ENCODE data around the gene GORASP2. TPM values are rescaled to one million over a fixed set of nuclear protein-coding genes. Genes with fewer than 3 reads are reported as not detected.

Gene GORASP2
- total RNA-seq, 1 experiment from 2014 or later = 89.3 TPM

- Histone ChIP-seq H3K36me3 (ENCODE audit: insufficient read depth, low read length, poor library complexity, severe bottlenecking) (no peaks in the 10 kb centered on the region), H3K4me1 (ENCODE audit: insufficient read depth, low read length, poor library complexity, severe bottlenecking) (peaks cover 7% of the 10 kb centered on the region), H3K4me3 (ENCODE audit: low read depth, low read length, poor library complexity, severe bottlenecking) (no peak overlapping the region), H3K9me3 (ENCODE audit: low read depth, low read length, poor library complexity, severe bottlenecking) (no peaks in the 10 kb centered on the region), H3K27me3 (replicated peaks; ENCODE audit: insufficient read depth, low read depth, low read length, poor library complexity) (no peaks in the 10 kb centered on the region), H3K27ac (ENCODE audit: low read depth, low read length, poor library complexity, severe bottlenecking) (no peak overlapping the region)
- POLR2A ChIA-PET (ENCODE audit: low non-redundant PET) = no interaction called here
- no TSS peak for BruUV-seq (replicated peaks)
- intact Hi-C loops (cut with micrococcal nuclease; ENCODE audit: unreplicated experiment) = loop anchor here (10.0 kb wide), 2 partner anchors 269 to 1129 kb away; partner anchors contain the start of gene DLX2
- CTCF ChIA-PET = no interaction called here
- DNase-seq (ENCODE audit: low spot score) = no peak
- no peak for TF ChIP-seq CTCF (conservative IDR thresholded peaks at IDR 0.05; ENCODE audit: low read depth, low read length)
Measured at GRCh38 chr2:170975943-170976270, 46.9 kb downstream of the GORASP2 start.

GRCh38 chr2:170984079-170984478, 55.0 kb downstream of the GORASP2 start:
- H3K36me3 ChIP-seq (ENCODE audit: insufficient read depth, low read length, poor library complexity, severe bottlenecking) = no peaks in the 10 kb centered on the region
- intact Hi-C loops (cut with micrococcal nuclease; ENCODE audit: unreplicated experiment) = no loop called here
- no peaks in the 10 kb centered on the region for H3K27me3 ChIP-seq (replicated peaks; ENCODE audit: insufficient read depth, low read depth, low read length, poor library complexity)
- CTCF ChIA-PET = no interaction called here
- POLR2A ChIA-PET (ENCODE audit: low non-redundant PET) = interaction anchor here (0.6 kb wide), 1 partner anchor 365 kb away, joined by 5 read pairs; no protein-coding TSS in a partner anchor
- no peak overlapping the region for H3K4me3 ChIP-seq (ENCODE audit: low read depth, low read length, poor library complexity, severe bottlenecking)
- no peak overlapping the region for H3K27ac ChIP-seq (ENCODE audit: low read depth, low read length, poor library complexity, severe bottlenecking)
- no peaks in the 10 kb centered on the region for H3K4me1 ChIP-seq (ENCODE audit: insufficient read depth, low read length, poor library complexity, severe bottlenecking)
- no peaks in the 10 kb centered on the region for H3K9me3 ChIP-seq (ENCODE audit: low read depth, low read length, poor library complexity, severe bottlenecking)
- TF ChIP-seq EZH2 (IDR thresholded peaks at IDR 0.05; ENCODE audit: borderline replicate concordance, low read depth, low read length, poor library complexity, severe bottlenecking) (no peak), CTCF (conservative IDR thresholded peaks at IDR 0.05; ENCODE audit: low read depth, low read length) (no peak)
- no peak for DNase-seq (ENCODE audit: low spot score)
- no TSS peak for BruUV-seq (replicated peaks)

GRCh38 chr2:170985407-170985806, 56.4 kb downstream of the GORASP2 start:
- BruUV-seq (replicated peaks) = no TSS peak
- TF ChIP-seq CTCF (conservative IDR thresholded peaks at IDR 0.05; ENCODE audit: low read depth, low read length) (no peak), EZH2 (IDR thresholded peaks at IDR 0.05; ENCODE audit: borderline replicate concordance, low read depth, low read length, poor library complexity, severe bottlenecking) (no peak)
- intact Hi-C loops (cut with micrococcal nuclease; ENCODE audit: unreplicated experiment) = no loop called here
- Histone ChIP-seq H3K4me3 (ENCODE audit: low read depth, low read length, poor library complexity, severe bottlenecking) (no peak overlapping the region), H3K27me3 (replicated peaks; ENCODE audit: insufficient read depth, low read depth, low read length, poor library complexity) (no peaks in the 10 kb centered on the region), H3K4me1 (ENCODE audit: insufficient read depth, low read length, poor library complexity, severe bottlenecking) (no peaks in the 10 kb centered on the region), H3K36me3 (ENCODE audit: insufficient read depth, low read length, poor library complexity, severe bottlenecking) (no peaks in the 10 kb centered on the region), H3K27ac (ENCODE audit: low read depth, low read length, poor library complexity, severe bottlenecking) (no peak overlapping the region), H3K9me3 (ENCODE audit: low read depth, low read length, poor library complexity, severe bottlenecking) (no peaks in the 10 kb centered on the region)
- ChIA-PET POLR2A (ENCODE audit: low non-redundant PET) (no interaction called here), CTCF (no interaction called here)
- DNase-seq (ENCODE audit: low spot score) = no peak

Measured in A673 (cell line).